ENCODE data around the gene NHLRC1. TPM values are rescaled to one million over a fixed set of nuclear protein-coding genes. Genes with fewer than 3 reads are reported as not detected.

The NHLRC1 gene
- polyA plus RNA-seq, 4 donors = 1.5 to 2.4 (median 2.1) TPM

DNA sequence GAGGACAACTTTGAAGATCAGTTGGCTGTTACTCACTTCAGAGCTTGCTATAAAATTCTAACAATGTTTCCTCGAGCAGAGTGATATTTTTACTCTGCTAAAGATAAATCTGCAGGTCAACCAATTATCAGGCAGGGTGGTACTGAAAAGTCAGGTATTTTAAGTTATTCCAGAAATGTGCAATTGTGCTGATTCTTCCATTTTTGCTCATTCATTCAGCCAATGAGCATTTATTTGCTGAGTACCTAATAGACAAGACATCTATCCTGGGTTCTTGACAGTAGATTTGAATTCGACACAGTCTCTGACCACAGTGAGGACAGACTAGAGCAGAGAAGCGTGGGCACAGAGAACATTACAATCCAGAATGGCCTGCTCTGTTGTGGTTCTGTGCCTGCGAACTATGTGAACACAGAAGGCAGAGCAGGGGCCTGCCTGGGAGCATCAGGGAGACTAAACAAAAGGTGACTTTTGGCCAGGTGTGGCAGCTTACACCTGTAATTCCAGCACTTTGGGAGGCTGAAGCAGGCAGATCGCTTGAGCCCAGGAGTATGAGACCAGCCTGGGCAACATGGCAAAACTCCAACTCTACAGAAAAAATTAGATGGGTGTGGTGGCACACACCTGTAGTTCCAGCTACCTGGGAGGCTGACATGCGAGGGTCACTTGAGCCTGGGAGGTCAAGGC is 17.6 kb upstream of the NHLRC1 start:
- no peak for DNase-seq (ENCODE audit: low read depth in 4 of 4, low spot score in 3 of 4)

DNA sequence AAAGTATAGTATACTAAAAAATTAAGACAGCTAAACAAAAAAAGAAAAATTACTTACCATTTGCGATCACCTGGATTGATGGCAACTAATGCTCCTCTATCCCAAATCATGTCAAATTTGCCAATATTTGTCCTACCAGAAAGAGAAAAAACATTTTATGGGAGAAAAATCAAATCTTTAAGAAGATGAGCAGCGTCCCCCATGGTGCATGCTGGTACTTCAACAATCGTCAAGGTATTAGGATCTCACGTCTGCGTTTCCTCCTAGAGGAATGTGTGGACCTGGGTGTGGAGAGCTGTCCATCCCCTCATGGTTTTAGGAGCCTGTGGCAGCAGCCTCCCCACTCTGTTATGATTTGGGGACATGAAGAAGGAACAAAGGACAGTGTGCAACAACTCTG is 16.4 kb upstream of the NHLRC1 start:
- no peak for DNase-seq (ENCODE audit: low read depth in 4 of 4, low spot score in 3 of 4)

DNA sequence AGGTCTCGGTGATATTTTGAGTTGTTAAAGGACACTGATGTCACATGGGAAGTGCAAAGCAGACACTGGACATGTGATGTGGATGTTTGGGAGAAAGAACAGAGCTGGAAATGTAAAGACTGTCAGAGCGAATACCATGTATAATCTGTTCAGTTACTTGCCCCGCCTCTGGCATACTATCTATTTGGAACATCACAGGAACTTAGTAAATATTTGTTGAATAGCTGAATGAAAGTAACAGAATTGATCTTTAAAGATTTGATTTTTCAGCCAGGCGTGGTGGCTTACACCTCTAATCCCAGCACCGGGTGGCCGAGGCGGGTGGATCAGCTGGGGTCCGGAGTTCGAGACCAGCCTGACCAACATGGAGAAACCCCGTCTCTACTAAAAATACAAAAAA is 13.8 kb upstream of the NHLRC1 start:
- DNase-seq (ENCODE audit: low read depth in 4 of 4, low spot score in 3 of 4) = no peak

DNA sequence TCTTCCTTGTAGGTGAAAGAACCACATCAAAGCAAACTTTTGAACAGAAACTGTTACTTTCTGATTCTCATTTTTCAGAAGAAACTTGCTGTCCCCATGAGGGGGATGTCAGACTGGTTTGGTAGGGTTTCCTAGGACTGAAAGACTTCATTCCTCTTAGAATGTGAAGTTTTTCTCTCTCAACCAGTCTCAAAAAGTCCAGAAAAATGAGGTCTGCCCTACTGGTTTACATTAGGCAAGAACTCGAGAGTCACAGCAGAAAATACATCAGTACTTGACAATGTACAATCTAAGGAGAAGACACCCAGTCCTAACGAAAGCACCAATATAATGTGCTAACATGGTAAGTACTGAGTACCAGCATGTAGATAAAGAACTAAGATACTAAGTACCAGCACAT is 12.7 kb upstream of the NHLRC1 start:
- no peak for DNase-seq (ENCODE audit: low read depth in 4 of 4, low spot score in 3 of 4)

DNA sequence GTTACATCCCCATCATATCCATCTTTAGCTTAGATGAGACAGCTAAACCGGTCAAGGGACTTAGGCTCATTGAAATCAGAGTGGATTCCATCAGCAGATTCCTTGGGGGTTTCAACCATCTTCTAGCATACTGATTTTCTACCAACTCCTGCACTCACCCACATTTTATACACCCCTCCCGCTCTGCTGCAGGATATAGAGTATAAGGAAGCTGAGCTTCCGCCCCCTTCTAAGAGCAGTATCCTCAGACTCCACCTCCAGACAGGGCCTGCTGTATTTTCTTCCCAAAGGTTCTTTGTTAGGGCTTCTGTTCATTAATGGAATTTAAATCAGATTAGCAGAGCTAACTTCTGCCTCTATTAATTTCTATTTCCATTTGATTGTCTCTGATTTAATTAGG is 9.9 kb upstream of the NHLRC1 start:
- no peak for DNase-seq (ENCODE audit: low read depth in 4 of 4, low spot score in 3 of 4)

DNA sequence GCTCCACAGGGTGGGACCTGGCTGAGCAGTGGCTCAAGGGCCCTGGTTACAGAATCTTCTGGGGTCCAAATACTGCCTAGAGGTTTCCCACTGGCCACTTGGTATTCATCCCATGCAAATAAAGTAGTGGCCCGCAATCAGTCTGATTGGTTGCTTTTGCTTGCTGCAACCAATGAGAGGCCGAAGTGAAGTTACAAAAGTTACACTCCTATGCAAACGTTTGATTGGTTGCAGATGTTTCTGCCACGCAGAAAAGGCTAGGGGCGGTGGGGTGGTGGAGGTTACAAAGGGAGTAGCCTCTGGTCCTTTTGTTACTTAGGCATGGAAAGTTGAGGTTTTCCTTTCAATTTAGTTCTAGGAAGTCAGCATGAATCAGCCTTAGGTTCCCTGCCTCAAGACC is 3.6 kb upstream of the NHLRC1 start:
- no peak for DNase-seq (ENCODE audit: low read depth in 4 of 4, low spot score in 3 of 4)

DNA sequence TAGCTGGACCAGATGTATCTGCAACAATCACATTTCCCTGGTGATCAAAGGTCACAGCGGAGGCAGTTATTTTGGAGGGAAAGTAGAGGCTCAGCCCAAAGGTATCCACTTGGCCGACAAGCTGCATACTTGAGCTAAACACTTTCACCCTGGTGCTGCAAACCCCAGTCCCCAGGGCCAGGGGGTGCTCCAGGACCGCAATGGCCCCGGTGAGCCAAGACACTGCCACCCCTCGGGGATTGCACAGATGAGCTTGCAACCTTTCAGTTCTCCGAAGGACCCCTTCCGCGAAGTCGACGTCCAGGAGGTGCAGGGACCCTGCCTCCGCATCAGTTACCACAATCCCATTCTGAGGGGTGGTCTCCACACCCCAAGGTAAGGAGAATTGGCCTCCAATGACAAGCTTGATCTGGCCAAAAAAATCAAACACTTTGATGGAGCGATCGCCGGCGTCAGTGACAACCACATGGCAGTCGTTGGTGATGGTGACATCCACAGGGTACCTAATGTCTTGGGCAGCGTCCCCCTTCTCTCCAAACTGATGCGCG is 823 bp downstream of the NHLRC1 start:
- no peak for DNase-seq (ENCODE audit: low read depth in 4 of 4, low spot score in 3 of 4)

DNA sequence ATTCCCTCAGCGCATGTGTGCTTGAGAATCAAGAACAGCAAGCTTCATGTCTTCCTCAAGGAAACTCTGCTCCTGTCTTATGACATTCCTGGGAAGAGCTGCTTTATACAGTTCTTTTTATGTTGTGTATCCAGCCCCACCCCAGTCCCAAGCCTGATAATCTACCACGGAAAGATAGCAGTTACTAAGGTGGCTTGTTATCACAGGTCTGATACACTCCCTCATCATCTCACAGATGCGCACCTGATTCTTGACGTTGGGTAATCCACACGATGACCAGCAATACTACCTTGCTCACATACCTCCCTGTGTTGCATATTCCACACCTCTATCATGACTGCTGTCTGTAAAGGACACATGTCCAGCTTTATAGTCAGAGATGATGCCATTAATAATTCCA is 3.2 kb downstream of the NHLRC1 start:
- DNase-seq (ENCODE audit: low read depth in 4 of 4, low spot score in 3 of 4) = no peak

DNA sequence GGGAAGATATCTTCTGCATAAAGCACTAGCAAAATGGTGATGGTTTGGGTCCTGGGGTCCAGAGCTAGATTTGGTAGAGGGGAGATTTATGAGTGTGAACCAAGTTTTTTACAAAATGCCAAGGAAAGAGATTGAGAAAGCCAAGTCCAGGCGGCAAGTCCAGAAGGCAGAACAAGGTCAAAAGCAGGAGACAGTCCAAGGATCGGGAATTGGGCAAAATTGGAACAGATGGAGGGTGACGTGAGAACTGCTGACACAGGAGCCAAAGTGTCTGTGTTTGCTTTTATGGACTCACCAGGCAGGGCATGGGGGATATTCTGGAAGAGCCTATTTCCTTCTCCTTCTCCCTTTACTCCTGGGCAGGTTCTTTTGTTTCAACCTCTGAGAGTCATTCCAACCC is 4.1 kb downstream of the NHLRC1 start:
- no peak for DNase-seq (ENCODE audit: low read depth in 4 of 4, low spot score in 3 of 4)

DNA sequence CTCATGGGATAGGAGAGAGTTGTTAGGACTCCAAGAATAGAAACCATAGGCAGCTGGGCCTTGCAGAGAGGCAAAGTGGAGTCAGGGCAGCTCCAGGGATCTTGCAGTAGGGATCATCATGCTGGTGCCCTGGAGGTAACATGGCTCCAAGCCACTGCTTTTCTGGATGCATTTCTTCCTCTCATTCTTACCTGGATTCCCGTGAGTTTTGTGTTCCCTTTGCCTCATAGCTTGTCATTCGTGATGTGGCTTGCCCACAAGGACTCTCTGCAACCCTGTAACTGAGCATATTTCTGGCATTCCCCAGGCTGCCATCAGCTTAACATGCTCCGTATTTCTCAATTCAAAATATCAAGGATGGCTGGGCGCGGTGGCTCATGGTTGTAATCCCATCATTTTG is 5.3 kb downstream of the NHLRC1 start:
- no peak for DNase-seq (ENCODE audit: low read depth in 4 of 4, low spot score in 3 of 4)

DNA sequence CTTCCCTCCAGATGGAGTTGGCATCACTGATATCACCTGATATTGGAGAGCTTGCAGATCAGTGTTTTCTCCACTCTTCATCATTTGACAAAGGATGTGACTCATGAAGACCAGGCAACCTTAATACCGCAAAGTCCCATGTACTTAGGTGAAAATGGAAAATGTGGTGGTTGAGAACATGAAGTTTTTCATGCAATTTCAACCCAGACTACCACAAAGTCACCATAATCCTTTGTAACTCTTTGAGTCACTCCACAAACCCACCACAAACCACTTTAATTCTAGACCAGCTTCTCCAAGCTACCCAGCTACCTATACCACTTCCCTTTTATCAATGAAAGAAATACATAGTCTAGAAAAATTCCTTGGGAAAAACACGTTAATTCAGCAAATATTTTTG is 7.1 kb downstream of the NHLRC1 start:
- DNase-seq (ENCODE audit: low read depth in 4 of 4, low spot score in 3 of 4) = no peak

DNA sequence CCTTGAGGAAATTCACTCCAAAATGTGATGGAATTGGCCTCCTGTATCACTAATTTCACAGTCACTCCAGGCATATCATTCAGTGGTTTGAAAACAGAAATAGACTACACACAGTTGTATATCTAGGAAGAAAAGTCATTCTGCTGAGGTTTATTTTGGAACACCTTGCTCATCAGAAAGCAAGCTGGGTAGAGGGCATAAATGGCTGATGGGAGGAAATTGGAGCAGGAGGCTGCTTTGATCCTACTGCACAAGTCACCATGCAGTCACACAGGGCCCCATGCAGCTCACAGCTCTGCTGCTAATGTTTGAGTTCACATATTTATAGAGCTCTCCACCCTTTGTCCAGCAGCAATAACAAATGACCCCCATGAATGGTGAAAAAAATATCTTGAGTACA is 12.3 kb downstream of the NHLRC1 start:
- DNase-seq (ENCODE audit: low read depth in 4 of 4, low spot score in 3 of 4) = no peak

DNA sequence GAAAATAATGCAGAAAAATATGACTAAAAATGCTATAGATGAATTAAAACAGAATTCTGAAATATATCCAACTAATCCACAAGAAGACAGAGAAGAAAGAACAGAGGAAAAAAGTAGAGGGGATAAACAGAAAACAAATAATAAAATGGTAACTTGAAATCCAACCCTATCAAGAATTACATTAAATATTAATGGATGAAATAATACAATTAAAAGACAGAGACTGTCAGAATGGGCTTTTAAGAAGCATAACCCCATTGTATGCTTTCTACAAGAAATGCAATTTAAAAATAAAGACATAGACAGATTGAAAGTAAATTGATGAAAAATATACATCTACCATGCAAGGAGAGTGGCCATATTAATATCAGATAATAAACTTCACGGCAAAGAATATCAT is 15.4 kb downstream of the NHLRC1 start:
- no peak for DNase-seq (ENCODE audit: low read depth in 4 of 4, low spot score in 3 of 4)

DNA sequence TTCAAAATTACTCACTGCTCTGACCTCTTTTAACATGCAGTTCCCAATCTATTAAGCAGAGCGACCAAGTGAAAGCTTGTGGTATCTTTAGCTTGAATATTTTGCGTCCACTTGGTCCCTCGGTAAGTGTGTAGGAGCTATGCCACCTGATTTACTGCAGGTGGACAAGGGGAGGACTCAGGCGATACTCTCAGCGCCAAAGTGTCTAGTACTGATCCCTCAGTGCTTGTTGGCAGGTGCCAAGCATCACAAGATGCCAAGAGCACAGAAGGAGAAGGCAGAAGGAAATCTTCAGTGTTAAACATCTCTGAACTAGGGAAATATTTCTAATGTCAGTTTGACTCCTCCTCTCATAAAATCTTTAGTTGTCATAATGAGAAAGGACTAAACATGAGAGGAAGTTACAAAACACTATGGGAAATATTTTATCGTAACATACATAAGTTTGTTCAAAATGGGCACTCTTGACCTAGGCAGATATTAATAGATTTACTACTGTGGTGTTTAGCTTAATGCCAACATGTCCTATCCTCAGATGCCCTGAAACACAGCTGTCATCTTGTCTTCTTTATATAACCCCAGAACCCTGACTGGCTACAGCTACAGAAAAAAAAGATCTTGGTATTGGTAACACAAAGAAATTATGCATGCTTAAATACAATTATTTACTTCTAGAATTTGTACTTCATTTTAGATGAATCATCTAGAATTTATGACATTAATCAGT is 19.5 kb downstream of the NHLRC1 start:
- no peak for DNase-seq (ENCODE audit: low read depth in 4 of 4, low spot score in 3 of 4)

DNA sequence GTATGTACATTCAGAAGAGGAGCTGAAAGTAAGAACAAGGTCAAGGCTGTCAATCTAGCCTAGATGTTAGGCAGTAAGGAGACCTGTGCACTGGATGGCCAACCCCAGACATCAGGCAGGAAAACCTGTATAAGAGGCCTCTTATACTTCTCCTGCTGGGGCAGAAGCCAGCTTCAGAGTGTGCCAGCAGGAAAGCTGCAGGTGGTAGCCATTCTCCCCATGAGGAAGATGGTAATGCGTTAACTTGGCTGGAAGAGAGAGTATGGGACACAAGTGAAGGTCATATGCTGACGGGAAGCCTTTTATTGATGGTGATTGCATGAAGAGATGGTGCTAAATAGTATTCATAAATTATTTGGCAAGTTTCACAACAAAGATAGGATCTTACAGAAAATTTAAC is 20.6 kb downstream of the NHLRC1 start:
- DNase-seq (ENCODE audit: low read depth in 4 of 4, low spot score in 3 of 4) = no peak

DNA sequence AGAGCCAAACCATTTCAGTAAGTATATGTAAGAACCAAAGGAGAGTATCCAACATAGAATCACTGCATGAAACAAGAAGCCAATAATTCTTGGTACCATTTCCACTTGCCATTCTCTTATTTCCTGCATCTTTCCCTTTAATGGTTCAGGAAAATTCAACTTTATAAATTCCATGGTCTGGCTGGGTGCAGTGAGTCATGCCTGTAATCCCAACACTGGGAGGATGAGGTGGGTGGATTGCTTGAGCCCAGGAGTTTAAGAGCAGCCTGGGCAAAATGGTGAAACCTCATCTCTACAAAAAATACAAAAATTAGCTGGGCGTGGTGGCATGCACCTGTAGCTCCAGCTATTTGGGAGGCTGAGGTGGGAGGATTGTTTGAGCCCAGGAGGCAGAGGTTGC is 21.2 kb downstream of the NHLRC1 start:
- DNase-seq (ENCODE audit: low read depth in 4 of 4, low spot score in 3 of 4) = no peak

DNA sequence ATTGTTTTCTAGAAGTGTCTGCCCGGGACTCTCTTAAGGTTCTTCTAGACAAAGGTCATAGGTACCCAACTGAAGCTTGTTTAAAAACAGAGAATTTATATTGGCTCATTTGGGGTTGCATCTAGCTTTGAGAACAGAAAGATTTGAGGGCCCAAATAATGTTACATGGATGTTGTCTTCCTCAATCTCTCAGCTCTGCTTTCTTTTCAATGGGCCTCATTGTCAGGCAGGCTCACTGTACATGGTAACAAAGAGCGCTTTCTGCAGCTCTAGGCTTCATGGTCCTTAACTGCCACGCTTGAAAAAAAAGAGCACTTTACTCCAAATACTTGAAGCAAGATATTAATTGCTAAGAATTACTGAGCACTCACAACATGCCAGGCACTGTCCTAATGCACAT is 22.2 kb downstream of the NHLRC1 start:
- DNase-seq (ENCODE audit: low read depth in 4 of 4, low spot score in 3 of 4) = no peak

DNA sequence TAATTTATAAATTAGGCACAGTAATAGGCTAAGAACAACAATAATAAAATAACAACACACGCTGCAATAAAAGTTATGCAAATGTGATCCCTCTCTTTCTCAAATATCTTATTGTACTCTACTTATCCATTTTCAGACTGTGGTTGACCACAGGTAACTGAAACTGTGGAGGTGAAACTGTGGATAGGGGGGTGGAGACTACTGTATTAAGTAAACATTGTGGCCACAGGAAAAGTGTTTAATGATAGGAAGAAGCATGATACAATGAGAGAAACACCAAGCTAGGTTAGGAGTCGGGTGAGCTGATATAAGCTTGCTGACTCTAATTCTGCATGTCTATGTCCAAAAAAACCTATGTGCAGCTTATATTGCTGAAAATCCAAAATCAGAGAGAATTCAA is 23.0 kb downstream of the NHLRC1 start:
- DNase-seq (ENCODE audit: low read depth in 4 of 4, low spot score in 3 of 4) = no peak

DNA sequence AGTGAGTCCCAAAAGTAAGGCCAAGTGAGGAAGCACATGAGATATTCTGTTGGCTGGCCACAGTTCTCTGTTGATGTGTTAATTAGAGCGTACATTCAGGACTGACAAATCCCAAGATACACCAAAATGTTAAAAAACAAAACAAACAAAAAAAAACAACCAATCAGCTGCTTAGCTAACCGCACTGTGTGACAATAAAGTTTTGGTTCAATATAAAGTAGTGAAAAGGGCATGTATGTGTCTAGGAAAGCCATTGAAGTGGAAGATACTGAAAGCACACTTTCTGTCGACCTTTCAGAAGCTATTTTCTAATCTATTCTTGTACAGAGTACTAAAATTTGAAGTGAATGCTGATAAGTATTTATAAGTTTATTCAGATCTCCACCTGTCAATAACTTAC is 26.1 kb downstream of the NHLRC1 start:
- no peak for DNase-seq (ENCODE audit: low read depth in 4 of 4, low spot score in 3 of 4)

DNA sequence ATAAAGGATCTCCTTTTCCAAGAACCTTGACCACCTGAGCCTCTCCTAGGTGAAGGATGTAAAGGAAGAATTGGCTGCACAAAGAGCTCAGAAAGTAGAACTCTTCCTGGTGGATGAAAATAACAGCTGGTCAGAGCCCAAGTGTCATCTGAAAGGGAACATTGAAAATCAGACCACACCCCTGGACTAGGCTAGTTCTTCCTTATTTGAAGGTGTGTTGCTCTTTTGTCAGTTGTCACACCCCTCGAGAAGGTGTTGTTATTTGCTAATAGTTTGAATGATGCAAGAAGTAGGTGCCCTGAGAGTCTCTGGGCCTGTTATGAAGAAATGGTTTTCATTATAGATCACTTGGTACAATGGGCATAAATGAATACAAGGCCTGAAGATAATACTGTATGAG is 31.1 kb downstream of the NHLRC1 start:
- DNase-seq (ENCODE audit: low read depth in 4 of 4, low spot score in 3 of 4) = no peak

DNA sequence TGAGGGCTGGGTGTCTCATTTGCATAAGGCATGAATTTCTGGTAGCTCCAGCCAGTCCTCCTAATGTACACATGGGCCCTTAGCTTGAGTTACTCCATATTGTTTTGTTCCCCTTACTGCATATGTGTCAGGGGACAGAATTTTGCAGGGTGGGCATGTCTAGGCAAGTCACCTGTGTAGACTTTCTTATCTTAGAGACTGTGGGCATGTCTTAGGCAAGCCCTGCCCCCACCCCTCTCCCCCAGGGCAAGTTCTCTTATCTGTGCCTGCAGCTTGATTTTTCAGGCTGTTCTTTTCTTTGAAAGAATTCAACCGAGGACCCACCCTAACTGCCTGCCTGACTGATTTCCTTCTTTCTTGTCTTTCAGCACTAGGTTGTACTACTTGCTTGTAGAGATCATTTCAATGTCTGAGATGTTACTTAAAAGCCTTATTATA is 32.1 kb downstream of the NHLRC1 start:
- no peak for DNase-seq (ENCODE audit: low read depth in 4 of 4, low spot score in 3 of 4)

All from left renal pelvis (tissue), 4 donors.